ENCODE measurements around the gene MRFAP1.

Gene MRFAP1

DNA sequence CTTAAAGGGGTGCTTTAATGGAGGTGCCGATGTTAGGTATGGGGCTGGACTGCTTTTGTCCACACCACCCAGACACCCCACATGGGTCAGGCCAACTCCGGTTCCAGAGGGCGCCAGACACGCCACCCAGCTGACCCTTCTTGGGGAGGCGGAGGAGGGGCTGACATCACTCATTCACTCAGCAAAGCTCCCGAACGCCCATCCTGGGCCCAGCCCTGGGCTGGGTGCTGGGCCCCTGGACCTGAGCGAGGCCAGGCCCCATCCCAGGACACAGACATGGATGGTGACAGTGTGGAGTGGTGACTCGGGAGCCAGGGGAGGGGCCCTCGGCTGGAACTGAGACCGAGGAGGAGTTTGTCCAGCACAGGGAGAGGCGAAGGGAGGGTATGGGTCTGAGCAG lies 37.4 kb upstream of the MRFAP1 start:
- DNase-seq (ENCODE audit: low read depth, low spot score) = no peak
- in situ Hi-C loops (cut with HindIII; ENCODE audit: low sequenced_read_pairs) = no loop called here
- TF ChIP-seq, protein P1, sequence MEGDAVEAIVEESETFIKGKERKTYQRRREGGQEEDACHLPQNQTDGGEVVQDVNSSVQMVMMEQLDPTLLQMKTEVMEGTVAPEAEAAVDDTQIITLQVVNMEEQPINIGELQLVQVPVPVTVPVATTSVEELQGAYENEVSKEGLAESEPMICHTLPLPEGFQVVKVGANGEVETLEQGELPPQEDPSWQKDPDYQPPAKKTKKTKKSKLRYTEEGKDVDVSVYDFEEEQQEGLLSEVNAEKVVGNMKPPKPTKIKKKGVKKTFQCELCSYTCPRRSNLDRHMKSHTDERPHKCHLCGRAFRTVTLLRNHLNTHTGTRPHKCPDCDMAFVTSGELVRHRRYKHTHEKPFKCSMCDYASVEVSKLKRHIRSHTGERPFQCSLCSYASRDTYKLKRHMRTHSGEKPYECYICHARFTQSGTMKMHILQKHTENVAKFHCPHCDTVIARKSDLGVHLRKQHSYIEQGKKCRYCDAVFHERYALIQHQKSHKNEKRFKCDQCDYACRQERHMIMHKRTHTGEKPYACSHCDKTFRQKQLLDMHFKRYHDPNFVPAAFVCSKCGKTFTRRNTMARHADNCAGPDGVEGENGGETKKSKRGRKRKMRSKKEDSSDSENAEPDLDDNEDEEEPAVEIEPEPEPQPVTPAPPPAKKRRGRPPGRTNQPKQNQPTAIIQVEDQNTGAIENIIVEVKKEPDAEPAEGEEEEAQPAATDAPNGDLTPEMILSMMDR (IDR thresholded peaks at IDR 0.05; ENCODE audit: low read depth, low read length) = no peak
- no peak overlapping the region for H3K4me3 ChIP-seq (ENCODE audit: low read depth, low read length)

GRCh38 chr4:6605114-6605513 lies 35.4 kb upstream of the MRFAP1 start:
- in situ Hi-C loops (cut with HindIII; ENCODE audit: low sequenced_read_pairs) = no loop called here
- no peak for DNase-seq (ENCODE audit: low read depth, low spot score)
- TF ChIP-seq, protein P1 (IDR thresholded peaks at IDR 0.05; ENCODE audit: low read depth, low read length) = no peak
- H3K4me3 ChIP-seq (ENCODE audit: low read depth, low read length) = no peak overlapping the region

GRCh38 chr4:6605605-6606004 lies 34.9 kb upstream of the MRFAP1 start:
- H3K4me3 ChIP-seq (ENCODE audit: low read depth, low read length) = no peak overlapping the region
- TF ChIP-seq, protein P1 (IDR thresholded peaks at IDR 0.05; ENCODE audit: low read depth, low read length) = no peak
- in situ Hi-C loops (cut with HindIII; ENCODE audit: low sequenced_read_pairs) = no loop called here
- DNase-seq (ENCODE audit: low read depth, low spot score) = no peak

DNA sequence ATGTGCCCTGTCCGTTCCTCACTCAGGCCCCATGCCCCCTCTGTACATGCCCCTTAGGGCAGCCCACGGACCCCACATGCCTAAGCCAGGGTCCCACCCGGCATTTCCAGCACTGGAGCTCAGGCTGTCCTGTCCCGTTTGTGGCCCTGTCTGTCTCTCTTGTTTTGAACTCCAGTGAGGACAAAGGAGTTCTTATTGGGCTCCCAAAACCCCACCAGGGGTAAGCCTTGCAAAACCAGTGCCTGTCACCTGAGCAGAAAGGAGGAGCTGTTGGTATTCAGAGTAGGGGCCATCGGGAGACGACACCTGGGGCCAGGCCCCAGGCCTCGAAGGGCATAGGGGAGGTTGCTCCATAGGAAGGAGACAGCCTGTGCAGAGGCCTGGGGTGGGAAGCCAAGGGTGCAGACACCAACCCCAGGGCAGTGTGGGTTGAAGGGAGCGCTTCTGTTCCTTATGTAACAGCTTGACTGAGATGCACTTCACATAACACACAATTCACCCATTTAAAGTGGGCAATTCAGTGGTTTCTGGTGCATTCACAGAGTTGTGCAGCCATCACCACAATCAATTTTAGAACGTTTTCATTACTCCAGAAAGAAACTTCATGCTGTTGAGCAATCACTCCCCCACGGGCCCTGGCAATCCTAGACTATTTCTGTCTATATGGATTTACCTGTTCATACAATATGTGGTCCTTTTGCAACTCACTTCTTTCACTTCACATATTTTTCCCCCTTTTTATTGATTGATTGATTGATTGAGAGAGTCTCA lies 33.8 kb upstream of the MRFAP1 start:
- TF ChIP-seq, protein P1 (IDR thresholded peaks at IDR 0.05; ENCODE audit: low read depth, low read length) = no peak
- in situ Hi-C loops (cut with HindIII; ENCODE audit: low sequenced_read_pairs) = no loop called here
- no peak overlapping the region for H3K4me3 ChIP-seq (ENCODE audit: low read depth, low read length)
- no peak for DNase-seq (ENCODE audit: low read depth, low spot score)

- no peak for DNase-seq (ENCODE audit: low read depth, low spot score)
- in situ Hi-C loops (cut with HindIII; ENCODE audit: low sequenced_read_pairs) = no loop called here
- no peak overlapping the region for H3K4me3 ChIP-seq (ENCODE audit: low read depth, low read length)
- TF ChIP-seq, protein P1 (IDR thresholded peaks at IDR 0.05; ENCODE audit: low read depth, low read length) = no peak
Measured at GRCh38 chr4:6607368-6608055, 33.0 kb upstream of the MRFAP1 start.

- DNase-seq (ENCODE audit: low read depth, low spot score) = no peak
- TF ChIP-seq, protein P1 (IDR thresholded peaks at IDR 0.05; ENCODE audit: low read depth, low read length) = no peak
- in situ Hi-C loops (cut with HindIII; ENCODE audit: low sequenced_read_pairs) = no loop called here
- no peak overlapping the region for H3K4me3 ChIP-seq (ENCODE audit: low read depth, low read length)
Measured at GRCh38 chr4:6608758-6609414, 31.6 kb upstream of the MRFAP1 start.

All from astrocyte of the spinal cord (primary cell).